ENCODE measurements around the gene RAB31.
A peak's percentile ranks its signal among the peaks of the same experiment; 100 is the strongest.

The RAB31 gene

DNA sequence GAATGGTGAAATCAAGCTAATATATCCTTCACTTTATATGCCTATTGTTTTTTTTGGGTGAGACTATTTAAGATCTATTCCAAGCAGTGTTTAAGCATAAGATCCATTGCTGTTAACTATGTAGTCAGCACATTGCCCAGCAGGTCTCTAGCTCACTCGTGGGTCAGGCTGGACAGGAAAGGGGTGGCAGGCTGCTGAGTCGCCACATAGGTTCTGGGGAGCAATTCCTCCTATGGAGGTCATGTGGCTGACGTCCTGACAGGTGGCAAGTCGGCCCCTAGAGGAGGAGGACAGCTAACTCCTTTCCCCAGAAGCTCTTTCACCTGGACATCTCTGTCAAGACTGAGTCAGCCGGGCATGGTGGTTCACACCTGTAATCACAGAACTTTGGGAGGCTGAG is 13.9 kb upstream of the RAB31 start:
- Histone ChIP-seq H3K79me1 (ENCODE audit: low read depth, low read length) (no peaks in the 10 kb centered on the region), H3K27ac (replicated peaks; ENCODE audit: low read length) (no peak overlapping the region)
- WGBS, 2 donors (ENCODE audit: extremely low coverage in 2 of 2, insufficient read length in 2 of 2, insufficient replicate concordance in 1 of 2), result no CpG with 5 or more reads among the region's 5 CpGs

DNA sequence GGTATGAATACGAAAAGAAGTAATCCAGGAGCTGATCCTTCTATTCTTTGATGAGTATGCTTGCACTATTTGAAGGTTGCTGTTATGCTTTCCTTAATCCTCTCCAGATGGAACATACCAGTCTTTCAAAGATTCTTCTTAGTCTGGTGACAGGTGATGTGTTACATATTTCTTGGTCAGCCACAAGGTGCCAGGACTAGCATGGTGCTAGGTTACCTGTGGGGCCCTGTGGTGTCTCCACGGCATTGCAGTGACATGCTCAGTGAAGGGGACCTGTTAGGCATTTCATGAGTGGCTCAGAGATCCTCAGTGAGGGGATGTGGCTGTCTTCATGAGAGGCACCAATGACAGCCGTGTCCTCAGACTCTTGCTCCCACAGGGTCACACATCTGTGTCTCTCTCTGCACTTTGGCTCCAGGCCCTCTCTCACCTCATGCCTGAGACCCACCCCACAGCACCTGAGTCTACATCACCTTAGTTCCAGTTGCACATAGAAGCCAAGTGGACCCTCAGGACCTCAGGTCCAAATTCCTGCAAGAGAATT is 13.1 kb upstream of the RAB31 start:
- Histone ChIP-seq H3K27ac (replicated peaks; ENCODE audit: low read length) (no peak overlapping the region), H3K14ac (ENCODE audit: low read length) (peak overlapping the region; percentile 63), H3K27me3 (ENCODE audit: control insufficient read depth in 3 of 3, insufficient read depth in 3 of 3, low read depth in 1 of 3, low read length in 3 of 3) (no peaks in the 10 kb centered on the region), H3K18ac (ENCODE audit: low read length) (no peak overlapping the region), H2BK120ac (ENCODE audit: low read depth, low read length) (no peak overlapping the region), H3K9me3 (replicated peaks in 1 of 2; ENCODE audit: control insufficient read depth in 2 of 2, insufficient read depth in 1 of 2, low read depth in 1 of 2, low read length in 2 of 2) (no peaks in the 10 kb centered on the region), H3K4me1 (ENCODE audit: control insufficient read depth in 2 of 2, insufficient read depth in 1 of 2, low read depth in 1 of 2, low read length in 2 of 2) (peaks cover 0 to under 1% of the 10 kb centered on the region in 2 donors), H2BK15ac (ENCODE audit: low read length) (no peak overlapping the region), H2BK12ac (ENCODE audit: low read length) (no peak overlapping the region), H3K23ac (ENCODE audit: low read depth, low read length, poor library complexity) (no peak overlapping the region), H4K91ac (ENCODE audit: low read depth, low read length, poor library complexity) (no peak overlapping the region), H3K36me3 (replicated peaks in 1 of 2; ENCODE audit: control insufficient read depth in 2 of 2, insufficient read depth in 2 of 2, low read length in 2 of 2) (no peaks in the 10 kb centered on the region), H3K4me3 (ENCODE audit: low read length in 2 of 2) (no peak overlapping the region), H3K9ac (ENCODE audit: low read depth, low read length, poor library complexity) (no peak overlapping the region), H4K8ac (ENCODE audit: low read depth, low read length) (no peak overlapping the region), H3K4ac (ENCODE audit: low read length) (no peak overlapping the region), H3K4me2 (ENCODE audit: insufficient read depth, low read length, poor library complexity, severe bottlenecking) (no peak overlapping the region), H3K79me1 (ENCODE audit: low read depth, low read length) (no peaks in the 10 kb centered on the region), H2AK5ac (ENCODE audit: low read depth, low read length) (no peak overlapping the region), H2BK5ac (ENCODE audit: low read length) (peak overlapping the region; percentile 54), H2AFZ (ENCODE audit: low read length) (no peak overlapping the region)
- WGBS, 2 donors (ENCODE audit: extremely low coverage in 2 of 2, insufficient read length in 2 of 2, insufficient replicate concordance in 1 of 2), result no CpG with 5 or more reads among the region's 3 CpGs
- no peak for DNase-seq (ENCODE audit: low spot score)

More for the DNA sequence above, 13.9 kb upstream of the RAB31 start:
- H2BK5ac ChIP-seq (ENCODE audit: low read length), result no peak overlapping the region
- H3K4me1 ChIP-seq (ENCODE audit: control insufficient read depth in 2 of 2, insufficient read depth in 1 of 2, low read depth in 1 of 2, low read length in 2 of 2), result no peaks in the 10 kb centered on the region
- peak overlapping the region; percentile 55 for H3K23ac ChIP-seq (ENCODE audit: low read depth, low read length, poor library complexity)
- H3K9ac ChIP-seq (ENCODE audit: low read depth, low read length, poor library complexity), result no peak overlapping the region
- no peak overlapping the region for H4K8ac ChIP-seq (ENCODE audit: low read depth, low read length)
- no peak overlapping the region for H2BK120ac ChIP-seq (ENCODE audit: low read depth, low read length)
- H3K36me3 ChIP-seq (replicated peaks in 1 of 2; ENCODE audit: control insufficient read depth in 2 of 2, insufficient read depth in 2 of 2, low read length in 2 of 2), result no peaks in the 10 kb centered on the region
- H4K91ac ChIP-seq (ENCODE audit: low read depth, low read length, poor library complexity), result no peak overlapping the region
- no peak overlapping the region for H3K4me2 ChIP-seq (ENCODE audit: insufficient read depth, low read length, poor library complexity, severe bottlenecking)
- no peak for DNase-seq (ENCODE audit: low spot score)
- H3K18ac ChIP-seq (ENCODE audit: low read length), result peak overlapping the region; percentile 48
- H3K14ac ChIP-seq (ENCODE audit: low read length), result no peak overlapping the region
- no peaks in the 10 kb centered on the region for H3K9me3 ChIP-seq (replicated peaks in 1 of 2; ENCODE audit: control insufficient read depth in 2 of 2, insufficient read depth in 1 of 2, low read depth in 1 of 2, low read length in 2 of 2)
- H2AFZ ChIP-seq (ENCODE audit: low read length), result no peak overlapping the region
- no peak overlapping the region for H3K4me3 ChIP-seq (ENCODE audit: low read length in 2 of 2)
- H2BK12ac ChIP-seq (ENCODE audit: low read length), result no peak overlapping the region
- no peak overlapping the region for H2BK15ac ChIP-seq (ENCODE audit: low read length)
- H3K27me3 ChIP-seq (ENCODE audit: control insufficient read depth in 3 of 3, insufficient read depth in 3 of 3, low read depth in 1 of 3, low read length in 3 of 3), result no peaks in the 10 kb centered on the region
- H2AK5ac ChIP-seq (ENCODE audit: low read depth, low read length), result no peak overlapping the region
- H3K4ac ChIP-seq (ENCODE audit: low read length), result no peak overlapping the region

- no peaks in the 10 kb centered on the region for H3K79me1 ChIP-seq (ENCODE audit: low read depth, low read length)
These were observed 12.5 kb upstream of the RAB31 start for GRCh38 chr18:9695605-9696004.

GRCh38 chr18:9696112-9696511 is 12.0 kb upstream of the RAB31 start:
- DNase-seq (ENCODE audit: low spot score), result no peak
- H3K4me3 ChIP-seq (ENCODE audit: low read length in 2 of 2), result no peak overlapping the region
- no peak overlapping the region for H2BK15ac ChIP-seq (ENCODE audit: low read length)

More at GRCh38 chr18:9695605-9696004, 12.5 kb upstream of the RAB31 start:
- Histone ChIP-seq H4K91ac (ENCODE audit: low read depth, low read length, poor library complexity) (no peak overlapping the region), H2AK5ac (ENCODE audit: low read depth, low read length) (no peak overlapping the region), H3K9me3 (replicated peaks in 1 of 2; ENCODE audit: control insufficient read depth in 2 of 2, insufficient read depth in 1 of 2, low read depth in 1 of 2, low read length in 2 of 2) (no peaks in the 10 kb centered on the region), H2BK12ac (ENCODE audit: low read length) (no peak overlapping the region), H2BK120ac (ENCODE audit: low read depth, low read length) (no peak overlapping the region), H3K4me2 (ENCODE audit: insufficient read depth, low read length, poor library complexity, severe bottlenecking) (no peak overlapping the region), H3K9ac (ENCODE audit: low read depth, low read length, poor library complexity) (no peak overlapping the region), H3K23ac (ENCODE audit: low read depth, low read length, poor library complexity) (no peak overlapping the region), H3K4me1 (ENCODE audit: control insufficient read depth in 2 of 2, insufficient read depth in 1 of 2, low read depth in 1 of 2, low read length in 2 of 2) (peaks cover 2% of the 10 kb centered on the region in 2 donors), H3K27ac (replicated peaks; ENCODE audit: low read length) (no peak overlapping the region), H2BK15ac (ENCODE audit: low read length) (no peak overlapping the region), H3K4me3 (ENCODE audit: low read length in 2 of 2) (no peak overlapping the region), H3K4ac (ENCODE audit: low read length) (no peak overlapping the region), H3K18ac (ENCODE audit: low read length) (no peak overlapping the region), H4K8ac (ENCODE audit: low read depth, low read length) (no peak overlapping the region), H2BK5ac (ENCODE audit: low read length) (no peak overlapping the region), H3K36me3 (replicated peaks in 1 of 2; ENCODE audit: control insufficient read depth in 2 of 2, insufficient read depth in 2 of 2, low read length in 2 of 2) (no peaks in the 10 kb centered on the region), H2AFZ (ENCODE audit: low read length) (peak overlapping the region; percentile 59), H3K14ac (ENCODE audit: low read length) (no peak overlapping the region), H3K27me3 (ENCODE audit: control insufficient read depth in 3 of 3, insufficient read depth in 3 of 3, low read depth in 1 of 3, low read length in 3 of 3) (no peaks in the 10 kb centered on the region)
- no peak for DNase-seq (ENCODE audit: low spot score)
- no CpG with 5 or more reads among the region's 5 CpGs for WGBS, 2 donors (ENCODE audit: extremely low coverage in 2 of 2, insufficient read length in 2 of 2, insufficient replicate concordance in 1 of 2)

More at GRCh38 chr18:9696112-9696511, 12.0 kb upstream of the RAB31 start:
- Histone ChIP-seq H3K14ac (ENCODE audit: low read length) (no peak overlapping the region), H4K8ac (ENCODE audit: low read depth, low read length) (no peak overlapping the region), H2AK5ac (ENCODE audit: low read depth, low read length) (no peak overlapping the region), H3K18ac (ENCODE audit: low read length) (no peak overlapping the region), H3K9ac (ENCODE audit: low read depth, low read length, poor library complexity) (no peak overlapping the region), H3K4ac (ENCODE audit: low read length) (no peak overlapping the region), H3K4me2 (ENCODE audit: insufficient read depth, low read length, poor library complexity, severe bottlenecking) (no peak overlapping the region), H2BK5ac (ENCODE audit: low read length) (no peak overlapping the region), H3K79me1 (ENCODE audit: low read depth, low read length) (no peaks in the 10 kb centered on the region), H3K36me3 (replicated peaks in 1 of 2; ENCODE audit: control insufficient read depth in 2 of 2, insufficient read depth in 2 of 2, low read length in 2 of 2) (no peaks in the 10 kb centered on the region), H4K91ac (ENCODE audit: low read depth, low read length, poor library complexity) (no peak overlapping the region), H3K23ac (ENCODE audit: low read depth, low read length, poor library complexity) (no peak overlapping the region), H2BK12ac (ENCODE audit: low read length) (no peak overlapping the region), H3K27ac (replicated peaks; ENCODE audit: low read length) (no peak overlapping the region), H2AFZ (ENCODE audit: low read length) (peak overlapping the region; percentile 59), H3K27me3 (ENCODE audit: control insufficient read depth in 3 of 3, insufficient read depth in 3 of 3, low read depth in 1 of 3, low read length in 3 of 3) (no peaks in the 10 kb centered on the region), H3K9me3 (replicated peaks in 1 of 2; ENCODE audit: control insufficient read depth in 2 of 2, insufficient read depth in 1 of 2, low read depth in 1 of 2, low read length in 2 of 2) (no peaks in the 10 kb centered on the region), H2BK120ac (ENCODE audit: low read depth, low read length) (no peak overlapping the region), H3K4me1 (ENCODE audit: control insufficient read depth in 2 of 2, insufficient read depth in 1 of 2, low read depth in 1 of 2, low read length in 2 of 2) (peaks cover 2% of the 10 kb centered on the region in 2 donors)
- WGBS, 2 donors (ENCODE audit: extremely low coverage in 2 of 2, insufficient read length in 2 of 2, insufficient replicate concordance in 1 of 2), result no CpG with 5 or more reads among the region's 2 CpGs
